Heart right ventricle (tissue), 16 donors: ENCODE data around the gene FAM20C. TPM values are rescaled to one million over a fixed set of nuclear protein-coding genes. Genes with fewer than 3 reads are reported as not detected.
A peak's percentile ranks its signal among the peaks of the same experiment; 100 is the strongest.

ENCODE experiments used
- ATAC-seq, 8 donors: fragments of 200-7000 bp; cut with Tn5 transposase; one replicate each; pipeline ENCODE4 v1.9.1; 2020; ENCODE audit warnings: mild to moderate bottlenecking in 8 of 8, moderate library complexity in 8 of 8, moderate number of reproducible peaks in 1 of 8
- DNase-seq, 2 donors: peaks; one replicate each; pipeline ENCODE4 v3.0.0-alpha.2; 2020
- H3K27ac ChIP-seq, 10 donors: fragments of 200-600 bp; sonication (generic) in 2 of 10; one replicate each; pipeline versions ENCODE4 v1.5.0 to v1.8.0; 2020 to 2022; ENCODE audit warnings: mild to moderate bottlenecking in 3 of 10
- H3K27me3 ChIP-seq, 7 donors: fragments of 200-600 bp; one replicate each; pipeline ENCODE4 v1.8.0; 2021 to 2022; ENCODE audit warnings: mild to moderate bottlenecking in 2 of 7
- H3K36me3 ChIP-seq, 9 donors: fragments of 200-600 bp; sonication (generic) in 1 of 9; one replicate each; pipeline versions ENCODE4 v1.5.0 to v1.8.0; 2020 to 2022; ENCODE audit warnings: mild to moderate bottlenecking in 2 of 9
- H3K4me1 ChIP-seq, 9 donors: fragments of 200-600 bp; sonication (generic) in 1 of 9; one replicate each; pipeline versions ENCODE4 v1.5.0 to v1.8.0; 2020 to 2022; ENCODE audit warnings: mild to moderate bottlenecking in 4 of 9
- H3K4me3 ChIP-seq, 10 donors: fragments of 200-600 bp; sonication (generic) in 2 of 10; one replicate each; pipeline versions ENCODE4 v1.5.0 to v1.8.0; 2020 to 2022; ENCODE audit warnings: mild to moderate bottlenecking in 7 of 10, moderate library complexity in 2 of 10
- H3K9me3 ChIP-seq, 11 donors: fragments of 200-600 bp in 10 of 11; sonication (generic) in 2 of 11; one replicate each; pipeline versions ENCODE4 v1.5.0 to v1.8.0; 2013 to 2022; ENCODE audit warnings: mild to moderate bottlenecking in 2 of 11, control low read depth in 1 of 11, moderate library complexity in 1 of 11
- CTCF ChIP-seq, 9 donors: fragments of 200-600 bp; sonication (generic) in 2 of 9; IDR thresholded peaks; one replicate each; pipeline versions ENCODE4 v1.5.0 to v1.8.0; 2021 to 2022; ENCODE audit warnings: antibody characterized with exemption in 9 of 9, mild to moderate bottlenecking in 5 of 9, moderate library complexity in 1 of 9
- WGBS, 2 donors: extraction: QIAGEN DNeasy Blood & Tissue Kit; methylation state at CpG; one replicate each; pipeline ENCODE4 v1.1.7; 2013; ENCODE audit warnings: inconsistent platforms in 1 of 2; 5-methylcytosine and 5-hydroxymethylcytosine counted together
- intact Hi-C, 10 donors: fragments of 100-400 bp; cut with DNase I; formaldehyde crosslinking; loops; one replicate each; pipeline versions ENCODE4 v1.11.1 to v1.14.2; 2022
- polyA plus RNA-seq, 2 donors: library from polyadenylated mRNA; stranded (reverse); fragments of 200-250 nt; gene quantifications; one replicate each; pipeline ENCODE4 v1.2.3, GENCODE V29; 2013
- total RNA-seq, 10 donors: library from RNA; stranded (reverse); fragmentation: NEBNext Ultra II Directional in 3 of 10; extraction: Animal tissue kit (Norgen Biotek cat#: 25700) in 3 of 10; gene quantifications; one replicate each; pipeline versions ENCODE4 v1.2.1 to v1.2.4, GENCODE V29; 2021 to 2023
- donor health status: Arrhythmogenic right ventricular cardiomyopathy.
- donor health status: ischemic (EF 13 %, LVEDD 7.1; RV severe dilation, severe dysfunction).
- donor health status: healthy with polysubstance abuse.
- donor health status: DM: no; HTN: yes; CAD: no.
- donor health status: DM: no; HTN: no; CAD: no.
- donor health status: ischemic (EF 25% LVEDD 6.9; RV normal size, moderate dysfunction).
- donor health status: ischemic (EF 25% LVEDD 5.7; RV mildly dilated, moderate dysfunction).
- donor health status: healthy.
- donor health status: DM: yes; HTN: yes; CAD: no.
- donor health status: Ischemic cardiomyopathy.
- donor health status: ischemic (EF 35%, LVEDD 5.7; RV mildly dilated, moderate dysfunction).
- donor health status: nonischemic (EF 11% LVEDD 7.7; RV severe dilation, severe dysfunction).
- donor health status: DM: yes; HTN: yes; CAD: no.
- donor health status: PGD.
- donor health status: ischemic (EF 29% LVEDD 5.4; RV normal size, mild dysfunction).
- donor health status: nonischemic (EF 23%, LVEDD 6.1; RV moderate dilation, normal function).

The FAM20C gene
- total and polyA plus RNA-seq, 12 donors: 12.4 to 59.8 (median 19.2) TPM

DNA sequence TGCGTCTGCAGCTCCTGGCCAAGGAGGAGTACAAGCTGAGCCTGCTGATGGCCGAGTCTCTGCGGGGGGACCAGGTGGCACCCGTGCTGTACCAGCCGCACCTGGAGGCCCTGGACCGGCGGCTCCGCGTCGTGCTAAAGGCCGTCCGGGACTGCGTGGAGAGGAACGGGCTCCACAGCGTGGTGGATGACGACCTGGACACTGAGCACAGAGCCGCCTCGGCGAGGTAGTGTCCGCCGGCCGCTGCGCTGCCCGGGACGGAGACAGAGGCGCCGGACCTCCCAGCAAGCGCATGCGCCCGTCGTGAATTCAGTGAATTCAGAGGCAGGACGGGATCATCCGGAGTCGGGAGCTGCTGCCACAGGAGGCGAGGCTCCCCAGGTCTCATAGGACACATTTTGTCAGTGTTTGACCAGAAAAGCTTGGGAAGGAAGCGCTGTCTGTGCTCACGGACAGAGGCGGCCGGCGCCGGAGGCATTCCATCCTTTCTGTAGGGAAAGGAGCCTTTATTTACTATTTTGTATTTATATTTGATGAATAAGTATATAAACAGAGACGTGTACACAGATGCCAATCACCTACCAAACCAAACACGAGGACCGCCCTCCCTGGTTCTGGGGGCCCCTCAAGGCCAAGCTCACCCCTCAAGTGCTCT, 67.5 kb downstream of the FAM20C start:
- no peaks in the 10 kb centered on the region for H3K4me1 ChIP-seq
- peaks cover 0 to 62% (median 30%) of the 10 kb centered on the region in 9 donors for H3K36me3 ChIP-seq
- no peak for DNase-seq
- no peak for TF ChIP-seq CTCF (IDR thresholded peaks at IDR 0.05)
- peaks cover 0 to 25% (median 0%) of the 10 kb centered on the region in 11 donors for H3K9me3 ChIP-seq
- H3K27me3 ChIP-seq: no peaks in the 10 kb centered on the region
- no peak overlapping the region for H3K27ac ChIP-seq
- no peak overlapping the region for H3K4me3 ChIP-seq
- intact Hi-C loops: no loop called here
- 94 to 95% methylated on average over 44 of the region's 44 CpGs for WGBS, 2 donors
- ATAC-seq: no peak

- no peaks in the 10 kb centered on the region for H3K4me1 ChIP-seq
- H3K27ac ChIP-seq: no peak overlapping the region
- TF ChIP-seq CTCF (IDR thresholded peaks at IDR 0.05): no peak
- 94 to 95% methylated on average over 35 of the region's 35 CpGs for WGBS, 2 donors
- intact Hi-C loops: no loop called here
- peak in 2 of 8 donors; percentile 3 to 28 for ATAC-seq
- no peaks in the 10 kb centered on the region for H3K27me3 ChIP-seq
- H3K9me3 ChIP-seq: peaks cover 0 to 25% (median 0%) of the 10 kb centered on the region in 11 donors
- H3K4me3 ChIP-seq: no peak overlapping the region
- H3K36me3 ChIP-seq: peaks cover 0 to 54% (median 30%) of the 10 kb centered on the region in 9 donors
- DNase-seq: no peak
These were observed 68.3 kb downstream of the FAM20C start for GRCh38 chr7:260441-261281.

DNA sequence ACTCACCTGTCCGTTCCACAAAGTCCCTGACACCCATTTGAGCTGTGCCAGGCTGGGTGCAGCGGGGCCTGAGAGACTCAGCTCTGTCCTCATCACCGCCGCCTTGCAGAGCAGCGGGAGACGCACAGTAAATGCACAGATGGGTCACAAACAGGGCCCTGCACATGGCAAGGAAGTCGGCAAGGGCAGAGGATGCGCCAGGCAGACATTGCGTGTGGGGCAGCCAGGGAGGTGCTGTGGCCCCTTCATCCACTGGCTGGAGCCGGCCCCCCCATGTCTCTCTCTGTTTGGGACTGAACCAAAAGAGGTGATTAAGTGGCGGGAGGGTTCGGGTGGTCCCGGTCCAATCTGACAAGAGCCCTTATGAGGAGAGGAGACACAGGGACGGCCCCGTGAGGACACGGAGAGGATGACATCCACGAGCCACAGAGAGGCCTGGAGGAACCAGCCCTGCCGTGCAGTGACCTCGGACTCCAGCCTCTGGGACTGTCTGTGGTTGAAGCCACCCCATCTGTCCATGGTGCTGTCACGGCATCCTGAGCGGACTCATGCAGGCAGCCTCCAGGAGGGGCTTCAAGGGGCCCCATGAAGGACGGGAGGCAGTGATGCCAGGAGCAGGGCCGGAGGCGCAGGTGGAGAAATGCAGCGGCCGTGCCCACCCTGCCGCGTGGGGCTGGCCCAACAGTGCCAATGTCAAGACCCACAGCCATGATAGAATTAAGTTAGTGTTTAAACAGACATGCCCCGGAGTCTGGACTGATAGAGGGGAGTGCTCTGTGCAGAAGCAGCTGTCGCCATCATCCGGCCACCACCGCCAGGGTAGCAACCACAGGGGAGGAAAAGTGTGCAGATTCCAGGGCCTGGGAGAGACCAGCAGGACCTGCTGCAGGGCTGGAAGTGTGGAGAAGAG, 69.2 kb downstream of the FAM20C start:
- H3K9me3 ChIP-seq: peaks cover 0 to 25% (median 0%) of the 10 kb centered on the region in 11 donors
- H3K4me1 ChIP-seq: no peaks in the 10 kb centered on the region
- TF ChIP-seq CTCF (IDR thresholded peaks at IDR 0.05): no peak
- DNase-seq: no peak
- no peak overlapping the region for H3K27ac ChIP-seq
- intact Hi-C loops: no loop called here
- no peak overlapping the region for H3K4me3 ChIP-seq
- peak in 1 of 8 donors; percentile 15 for ATAC-seq
- WGBS, 2 donors: 91 to 94% methylated on average over 32 of the region's 32 CpGs
- peaks cover 0 to 45% (median 25%) of the 10 kb centered on the region in 9 donors for H3K36me3 ChIP-seq
- no peaks in the 10 kb centered on the region for H3K27me3 ChIP-seq

DNA sequence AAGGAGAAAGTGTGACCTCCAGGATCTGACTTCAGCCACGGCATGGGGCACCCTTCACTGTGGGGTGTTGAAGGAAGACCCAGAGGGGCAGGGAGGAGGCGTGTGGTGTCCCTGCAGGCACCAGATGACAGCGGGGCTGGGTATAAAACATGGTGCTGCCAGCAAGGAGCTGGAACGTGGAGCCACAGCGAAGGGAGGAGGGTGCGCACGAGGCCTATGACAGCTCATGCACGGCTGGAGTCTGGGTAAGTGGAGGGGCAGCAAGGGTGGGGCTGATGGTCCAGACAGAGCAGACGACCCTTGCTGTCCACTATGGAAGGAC, 69.8 kb downstream of the FAM20C start:
- peaks cover 0 to 39% (median 19%) of the 10 kb centered on the region in 9 donors for H3K36me3 ChIP-seq
- DNase-seq: no peak
- peaks cover 0 to 25% (median 0%) of the 10 kb centered on the region in 11 donors for H3K9me3 ChIP-seq
- H3K4me3 ChIP-seq: no peak overlapping the region
- H3K27me3 ChIP-seq: no peaks in the 10 kb centered on the region
- ATAC-seq: no peak
- no peak for TF ChIP-seq CTCF (IDR thresholded peaks at IDR 0.05)
- WGBS, 2 donors: 96% methylated on average over 9 of the region's 9 CpGs
- H3K4me1 ChIP-seq: no peaks in the 10 kb centered on the region
- no peak overlapping the region for H3K27ac ChIP-seq
- intact Hi-C loops: no loop called here
